GM23338 (cell line): Measurements from ENCODE around the gene HTR2A. TPM values are rescaled to one million over a fixed set of nuclear protein-coding genes. Genes with fewer than 3 reads are reported as not detected.

Source experiments
- ATAC-seq: fragments of 200-7000 bp; cut with Tn5 transposase; 3 replicates; pipeline ENCODE4 v1.9.1; 2020
- DNase-seq: peaks from one replicate; pipeline ENCODE4 v3.0.0-alpha.2; 2015; ENCODE audit warnings: low spot score
- H2AFZ ChIP-seq: fragments of 200-600 bp; sonication (generic); 2 replicates; pipeline ENCODE4 v1.8.0; 2016; ENCODE audit warnings: antibody characterized with exemption, mild to moderate bottlenecking, moderate library complexity
- H3F3A ChIP-seq: fragments of 200-600 bp; sonication (generic); replicated peaks from 2 replicates; pipeline ENCODE4 v1.8.0; 2017; ENCODE audit warnings: antibody characterized with exemption, mixed run types, low read depth
- H3K27ac ChIP-seq: fragments of 200-600 bp; sonication (generic); 2 replicates; pipeline ENCODE4 v1.6.1; 2016; ENCODE audit warnings: low read depth
- H3K27me3 ChIP-seq: fragments of 200-600 bp; sonication (generic); 2 replicates; pipeline ENCODE4 v1.8.0; 2016; ENCODE audit warnings: mild to moderate bottlenecking, mixed run types, moderate library complexity; ENCODE audit not compliant: insufficient read depth
- H3K36me3 ChIP-seq: fragments of 200-600 bp; sonication (generic); 2 replicates; pipeline ENCODE4 v1.8.0; 2016; ENCODE audit warnings: mild to moderate bottlenecking; ENCODE audit not compliant: insufficient read depth
- H3K4me1 ChIP-seq: fragments of 200-600 bp; sonication (generic); 2 replicates; pipeline ENCODE4 v1.8.0; 2016; ENCODE audit warnings: mild to moderate bottlenecking, moderate library complexity; ENCODE audit not compliant: insufficient read depth
- H3K4me2 ChIP-seq: fragments of 200-600 bp; sonication (generic); 2 replicates; pipeline ENCODE4 v1.7.1; 2017; ENCODE audit warnings: mixed run types
- H3K4me3 ChIP-seq: fragments of 200-600 bp; sonication (generic); 2 replicates; pipeline ENCODE4 v1.6.1; 2016; ENCODE audit warnings: mixed run types
- H3K79me2 ChIP-seq: fragments of 200-600 bp; sonication (generic); replicated peaks from 2 replicates; pipeline ENCODE4 v1.8.0; 2017; ENCODE audit warnings: mild to moderate bottlenecking; ENCODE audit not compliant: insufficient read depth
- H3K9me2 ChIP-seq: fragments of 200-600 bp; sonication (generic); 2 replicates; pipeline ENCODE4 v1.8.0; 2017; ENCODE audit not compliant: insufficient read depth
- H4K20me1 ChIP-seq: fragments of 200-600 bp; sonication (generic); replicated peaks from 2 replicates; pipeline ENCODE4 v1.8.0; 2017; ENCODE audit warnings: mild to moderate bottlenecking; ENCODE audit not compliant: insufficient read depth
- H3K27ac Mint-ChIP-seq: 2 replicates; pipeline ENCODE4 v1.8.0; 2020; ENCODE audit warnings: inconsistent platforms, mild to moderate bottlenecking, moderate library complexity, mixed read lengths
- H3K27me3 Mint-ChIP-seq: 3 replicates; pipeline ENCODE4 v1.8.0; 2022; ENCODE audit warnings: low read depth, mild to moderate bottlenecking, moderate library complexity, mixed read lengths, inconsistent platforms; ENCODE audit not compliant: insufficient read depth, poor library complexity
- H3K36me3 Mint-ChIP-seq: 3 replicates; pipeline ENCODE4 v1.8.0; 2021; ENCODE audit warnings: low read depth, mild to moderate bottlenecking, inconsistent platforms, moderate library complexity, mixed read lengths
- H3K4me1 Mint-ChIP-seq: 3 replicates; pipeline ENCODE4 v1.8.0; 2020; ENCODE audit warnings: mild to moderate bottlenecking, inconsistent platforms, mixed read lengths
- H3K4me3 Mint-ChIP-seq: 3 replicates; pipeline ENCODE4 v1.8.0; 2021; ENCODE audit warnings: moderate library complexity, mild to moderate bottlenecking, inconsistent platforms, mixed read lengths
- H3K9me3 Mint-ChIP-seq: 3 replicates; pipeline ENCODE4 v1.8.0; 2020; ENCODE audit warnings: moderate library complexity, mild to moderate bottlenecking, inconsistent platforms, mixed read lengths
- CREB1 ChIP-seq: fragments of 250-450 bp; sonication (Bioruptor Pico); IDR thresholded peaks from 2 replicates; pipeline ENCODE4 v1.5.0; 2020; ENCODE audit warnings: low read depth, mild to moderate bottlenecking, moderate library complexity
- EZH2 ChIP-seq: fragments of 200-600 bp; sonication (generic); IDR thresholded peaks from one replicate; pipeline ENCODE4 v1.8.0; 2017; ENCODE audit warnings: antibody characterized with exemption, mild to moderate bottlenecking, low read depth; ENCODE audit not compliant: unreplicated experiment
- NANOG ChIP-seq: IDR thresholded peaks from 2 replicates; pipeline ENCODE4 v1.6.1; 2016; ENCODE audit warnings: antibody characterized with exemption, borderline replicate concordance
- ZNF114 ChIP-seq: fragments of 250-450 bp; sonication (Bioruptor Pico); IDR thresholded peaks from 2 replicates; pipeline ENCODE4 v1.5.0; 2020; ENCODE audit warnings: mild to moderate bottlenecking, moderate library complexity
- ZNF331 ChIP-seq: fragments of 250-450 bp; sonication (Bioruptor Pico); IDR thresholded peaks from 2 replicates; pipeline ENCODE4 v1.5.0; 2020; ENCODE audit warnings: low read depth, mild to moderate bottlenecking, moderate library complexity
- polyA plus RNA-seq: library from polyadenylated mRNA; unstranded; fragments of >200 nt; fragmentation: Nextera tagmentation; extraction: Ambion mirVana; gene quantifications from 2 replicates; pipeline ENCODE4 v1.2.1, GENCODE V29; 2016
- total RNA-seq: library from RNA; depleted of rRNA; stranded (reverse); fragments of >200 nt; shearing (Covaris generic); gene quantifications from 2 replicates; pipeline ENCODE4 v1.2.3, GENCODE V29; 2014
- TF ChIP-seq, protein P1 (sequence below): fragments of 250-450 bp; sonication (Bioruptor Pico); IDR thresholded peaks from 2 replicates; pipeline ENCODE4 v1.5.0; 2020; ENCODE audit warnings: mild to moderate bottlenecking, moderate library complexity
- TF ChIP-seq, protein P2 (sequence below): IDR thresholded peaks from 2 replicates; pipeline ENCODE4 v1.6.1; 2016; ENCODE audit warnings: antibody characterized with exemption
- TF ChIP-seq, protein P3 (sequence below): IDR thresholded peaks from one replicate; pipeline ENCODE4 v1.6.1; 2018; ENCODE audit warnings: antibody characterized with exemption; ENCODE audit not compliant: unreplicated experiment

Gene HTR2A
- total and polyA plus RNA-seq, 2 experiments from 2014 or later = not detected

DNA sequence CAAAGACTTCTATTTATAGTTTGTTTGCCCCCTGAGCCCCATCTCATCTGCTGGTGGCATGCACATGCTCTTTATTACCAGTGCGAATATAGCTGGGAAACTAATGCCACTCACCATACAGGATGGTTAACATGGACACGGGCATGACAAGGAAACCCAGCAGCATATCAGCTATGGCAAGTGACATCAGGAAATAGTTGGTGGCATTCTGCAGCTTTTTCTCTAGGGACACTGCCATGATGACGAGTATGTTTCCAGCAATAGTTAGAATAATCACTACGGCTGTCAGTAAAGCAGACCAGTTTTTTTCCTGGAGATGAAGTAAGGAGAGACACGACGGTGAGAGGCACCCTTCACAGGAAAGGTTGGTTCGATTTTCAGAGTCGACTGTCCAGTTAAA is 1.5 kb downstream of the HTR2A start:
- Histone ChIP-seq H3F3A (no peaks in the 10 kb centered on the region), H3K4me1 (peaks cover 22% of the 10 kb centered on the region), H3K79me2 (no peaks in the 10 kb centered on the region), H2AFZ (no peak overlapping the region), H3K27me3 (no peaks in the 10 kb centered on the region), H3K36me3 (no peaks in the 10 kb centered on the region), H3K4me2 (no peak overlapping the region), H3K4me3 (no peak overlapping the region), H4K20me1 (no peaks in the 10 kb centered on the region), H3K27ac (no peak overlapping the region), H3K9me2 (no peaks in the 10 kb centered on the region)
- H3K4me3 Mint-ChIP-seq = no peak overlapping the region
- H3K9me3 Mint-ChIP-seq = no peaks in the 10 kb centered on the region
- DNase-seq (no peak), ATAC-seq (no peak)
- peaks cover 2% of the 10 kb centered on the region for H3K27me3 Mint-ChIP-seq
- no peaks in the 10 kb centered on the region for H3K36me3 Mint-ChIP-seq
- no peak for TF ChIP-seq ZNF114
- TF ChIP-seq CREB1 (CRISPR knock-in tag) = no peak
- TF ChIP-seq NANOG = no peak
- no peak for TF ChIP-seq EZH2
- TF ChIP-seq, protein P1, sequence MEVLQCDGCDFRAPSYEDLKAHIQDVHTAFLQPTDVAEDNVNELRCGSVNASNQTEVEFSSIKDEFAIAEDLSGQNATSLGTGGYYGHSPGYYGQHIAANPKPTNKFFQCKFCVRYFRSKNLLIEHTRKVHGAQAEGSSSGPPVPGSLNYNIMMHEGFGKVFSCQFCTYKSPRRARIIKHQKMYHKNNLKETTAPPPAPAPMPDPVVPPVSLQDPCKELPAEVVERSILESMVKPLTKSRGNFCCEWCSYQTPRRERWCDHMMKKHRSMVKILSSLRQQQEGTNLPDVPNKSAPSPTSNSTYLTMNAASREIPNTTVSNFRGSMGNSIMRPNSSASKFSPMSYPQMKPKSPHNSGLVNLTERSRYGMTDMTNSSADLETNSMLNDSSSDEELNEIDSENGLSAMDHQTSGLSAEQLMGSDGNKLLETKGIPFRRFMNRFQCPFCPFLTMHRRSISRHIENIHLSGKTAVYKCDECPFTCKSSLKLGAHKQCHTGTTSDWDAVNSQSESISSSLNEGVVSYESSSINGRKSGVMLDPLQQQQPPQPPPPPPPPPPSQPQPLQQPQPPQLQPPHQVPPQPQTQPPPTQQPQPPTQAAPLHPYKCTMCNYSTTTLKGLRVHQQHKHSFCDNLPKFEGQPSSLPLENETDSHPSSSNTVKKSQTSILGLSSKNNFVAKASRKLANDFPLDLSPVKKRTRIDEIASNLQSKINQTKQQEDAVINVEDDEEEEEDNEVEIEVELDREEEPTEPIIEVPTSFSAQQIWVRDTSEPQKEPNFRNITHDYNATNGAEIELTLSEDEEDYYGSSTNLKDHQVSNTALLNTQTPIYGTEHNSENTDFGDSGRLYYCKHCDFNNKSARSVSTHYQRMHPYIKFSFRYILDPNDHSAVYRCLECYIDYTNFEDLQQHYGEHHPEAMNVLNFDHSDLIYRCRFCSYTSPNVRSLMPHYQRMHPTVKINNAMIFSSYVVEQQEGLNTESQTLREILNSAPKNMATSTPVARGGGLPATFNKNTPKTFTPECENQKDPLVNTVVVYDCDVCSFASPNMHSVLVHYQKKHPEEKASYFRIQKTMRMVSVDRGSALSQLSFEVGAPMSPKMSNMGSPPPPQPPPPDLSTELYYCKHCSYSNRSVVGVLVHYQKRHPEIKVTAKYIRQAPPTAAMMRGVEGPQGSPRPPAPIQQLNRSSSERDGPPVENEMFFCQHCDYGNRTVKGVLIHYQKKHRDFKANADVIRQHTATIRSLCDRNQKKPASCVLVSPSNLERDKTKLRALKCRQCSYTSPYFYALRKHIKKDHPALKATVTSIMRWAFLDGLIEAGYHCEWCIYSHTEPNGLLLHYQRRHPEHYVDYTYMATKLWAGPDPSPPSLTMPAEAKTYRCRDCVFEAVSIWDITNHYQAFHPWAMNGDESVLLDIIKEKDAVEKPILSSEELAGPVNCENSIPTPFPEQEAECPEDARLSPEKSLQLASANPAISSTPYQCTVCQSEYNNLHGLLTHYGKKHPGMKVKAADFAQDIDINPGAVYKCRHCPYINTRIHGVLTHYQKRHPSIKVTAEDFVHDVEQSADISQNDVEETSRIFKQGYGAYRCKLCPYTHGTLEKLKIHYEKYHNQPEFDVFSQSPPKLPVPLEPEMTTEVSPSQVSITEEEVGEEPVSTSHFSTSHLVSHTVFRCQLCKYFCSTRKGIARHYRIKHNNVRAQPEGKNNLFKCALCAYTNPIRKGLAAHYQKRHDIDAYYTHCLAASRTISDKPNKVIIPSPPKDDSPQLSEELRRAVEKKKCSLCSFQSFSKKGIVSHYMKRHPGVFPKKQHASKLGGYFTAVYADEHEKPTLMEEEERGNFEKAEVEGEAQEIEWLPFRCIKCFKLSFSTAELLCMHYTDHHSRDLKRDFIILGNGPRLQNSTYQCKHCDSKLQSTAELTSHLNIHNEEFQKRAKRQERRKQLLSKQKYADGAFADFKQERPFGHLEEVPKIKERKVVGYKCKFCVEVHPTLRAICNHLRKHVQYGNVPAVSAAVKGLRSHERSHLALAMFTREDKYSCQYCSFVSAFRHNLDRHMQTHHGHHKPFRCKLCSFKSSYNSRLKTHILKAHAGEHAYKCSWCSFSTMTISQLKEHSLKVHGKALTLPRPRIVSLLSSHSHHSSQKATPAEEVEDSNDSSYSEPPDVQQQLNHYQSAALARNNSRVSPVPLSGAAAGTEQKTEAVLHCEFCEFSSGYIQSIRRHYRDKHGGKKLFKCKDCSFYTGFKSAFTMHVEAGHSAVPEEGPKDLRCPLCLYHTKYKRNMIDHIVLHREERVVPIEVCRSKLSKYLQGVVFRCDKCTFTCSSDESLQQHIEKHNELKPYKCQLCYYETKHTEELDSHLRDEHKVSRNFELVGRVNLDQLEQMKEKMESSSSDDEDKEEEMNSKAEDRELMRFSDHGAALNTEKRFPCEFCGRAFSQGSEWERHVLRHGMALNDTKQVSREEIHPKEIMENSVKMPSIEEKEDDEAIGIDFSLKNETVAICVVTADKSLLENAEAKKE (CRISPR knock-in tag) = no peak
- TF ChIP-seq, protein P2, sequence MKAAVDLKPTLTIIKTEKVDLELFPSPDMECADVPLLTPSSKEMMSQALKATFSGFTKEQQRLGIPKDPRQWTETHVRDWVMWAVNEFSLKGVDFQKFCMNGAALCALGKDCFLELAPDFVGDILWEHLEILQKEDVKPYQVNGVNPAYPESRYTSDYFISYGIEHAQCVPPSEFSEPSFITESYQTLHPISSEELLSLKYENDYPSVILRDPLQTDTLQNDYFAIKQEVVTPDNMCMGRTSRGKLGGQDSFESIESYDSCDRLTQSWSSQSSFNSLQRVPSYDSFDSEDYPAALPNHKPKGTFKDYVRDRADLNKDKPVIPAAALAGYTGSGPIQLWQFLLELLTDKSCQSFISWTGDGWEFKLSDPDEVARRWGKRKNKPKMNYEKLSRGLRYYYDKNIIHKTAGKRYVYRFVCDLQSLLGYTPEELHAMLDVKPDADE = no peak
- no peak for TF ChIP-seq ZNF331 (CRISPR knock-in tag)
- TF ChIP-seq, protein P3, sequence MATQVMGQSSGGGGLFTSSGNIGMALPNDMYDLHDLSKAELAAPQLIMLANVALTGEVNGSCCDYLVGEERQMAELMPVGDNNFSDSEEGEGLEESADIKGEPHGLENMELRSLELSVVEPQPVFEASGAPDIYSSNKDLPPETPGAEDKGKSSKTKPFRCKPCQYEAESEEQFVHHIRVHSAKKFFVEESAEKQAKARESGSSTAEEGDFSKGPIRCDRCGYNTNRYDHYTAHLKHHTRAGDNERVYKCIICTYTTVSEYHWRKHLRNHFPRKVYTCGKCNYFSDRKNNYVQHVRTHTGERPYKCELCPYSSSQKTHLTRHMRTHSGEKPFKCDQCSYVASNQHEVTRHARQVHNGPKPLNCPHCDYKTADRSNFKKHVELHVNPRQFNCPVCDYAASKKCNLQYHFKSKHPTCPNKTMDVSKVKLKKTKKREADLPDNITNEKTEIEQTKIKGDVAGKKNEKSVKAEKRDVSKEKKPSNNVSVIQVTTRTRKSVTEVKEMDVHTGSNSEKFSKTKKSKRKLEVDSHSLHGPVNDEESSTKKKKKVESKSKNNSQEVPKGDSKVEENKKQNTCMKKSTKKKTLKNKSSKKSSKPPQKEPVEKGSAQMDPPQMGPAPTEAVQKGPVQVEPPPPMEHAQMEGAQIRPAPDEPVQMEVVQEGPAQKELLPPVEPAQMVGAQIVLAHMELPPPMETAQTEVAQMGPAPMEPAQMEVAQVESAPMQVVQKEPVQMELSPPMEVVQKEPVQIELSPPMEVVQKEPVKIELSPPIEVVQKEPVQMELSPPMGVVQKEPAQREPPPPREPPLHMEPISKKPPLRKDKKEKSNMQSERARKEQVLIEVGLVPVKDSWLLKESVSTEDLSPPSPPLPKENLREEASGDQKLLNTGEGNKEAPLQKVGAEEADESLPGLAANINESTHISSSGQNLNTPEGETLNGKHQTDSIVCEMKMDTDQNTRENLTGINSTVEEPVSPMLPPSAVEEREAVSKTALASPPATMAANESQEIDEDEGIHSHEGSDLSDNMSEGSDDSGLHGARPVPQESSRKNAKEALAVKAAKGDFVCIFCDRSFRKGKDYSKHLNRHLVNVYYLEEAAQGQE = no peak
- H3K27ac Mint-ChIP-seq = no peak overlapping the region
- peaks cover 22% of the 10 kb centered on the region for H3K4me1 Mint-ChIP-seq
